ENCODE measurements around the gene GOLPH3.

- TF ChIP-seq POLR2AphosphoS5 (IDR thresholded peaks at IDR 0.05; ENCODE audit: insufficient read depth in 1 of 2, low read depth in 1 of 2) (no peak), CTCF (IDR thresholded peaks at IDR 0.05) (no peak)
Measured at GRCh38 chr5:32157078-32157477, 17.0 kb downstream of the GOLPH3 start.

Data from vagina (tissue), 2 donors.